GM21576 (cell line): ENCODE data around the gene ACSL4.
"Not testable (repeated sequence)": the region's sequence is repeated elsewhere in the genome, so short reads cannot be mapped to it uniquely, and the experiment has no call there.

Experiments used
- ATAC-seq: cut with Tn5 transposase; IDR thresholded peaks from one replicate; pipeline ENCODE4 v1.9.1; 2021; ENCODE audit warnings: mild to moderate bottlenecking, moderate library complexity; ENCODE audit not compliant: unreplicated experiment

The ACSL4 gene

GRCh38 chrX:109732807-109733612 is at the start of gene ACSL4:
Gene ACSL4 (minus strand): TSS chrX:109733257. CDS start chrX:109683363, 49,894 bp downstream.
- ATAC-seq: peak; percentile 78

DNA sequence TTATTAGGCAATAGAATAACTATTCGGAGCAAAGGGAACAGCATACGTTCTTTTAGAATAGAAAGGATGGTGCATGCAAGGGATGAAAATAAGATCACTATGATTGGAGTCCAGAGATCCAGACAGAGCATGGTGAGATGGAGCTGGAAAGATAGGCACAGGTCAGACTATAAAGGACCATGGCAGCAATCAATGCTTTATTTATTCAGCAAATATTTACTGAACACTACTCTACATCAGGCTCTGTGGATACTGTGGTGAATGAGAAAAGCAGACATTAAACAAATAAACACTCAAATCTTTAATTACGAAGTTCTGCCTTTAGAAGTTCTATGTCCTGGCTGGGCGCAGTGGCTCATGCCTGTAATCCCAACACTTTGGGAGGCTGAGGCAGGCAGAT is 44.7 kb upstream of the ACSL4 start:
- no peak for ATAC-seq

DNA sequence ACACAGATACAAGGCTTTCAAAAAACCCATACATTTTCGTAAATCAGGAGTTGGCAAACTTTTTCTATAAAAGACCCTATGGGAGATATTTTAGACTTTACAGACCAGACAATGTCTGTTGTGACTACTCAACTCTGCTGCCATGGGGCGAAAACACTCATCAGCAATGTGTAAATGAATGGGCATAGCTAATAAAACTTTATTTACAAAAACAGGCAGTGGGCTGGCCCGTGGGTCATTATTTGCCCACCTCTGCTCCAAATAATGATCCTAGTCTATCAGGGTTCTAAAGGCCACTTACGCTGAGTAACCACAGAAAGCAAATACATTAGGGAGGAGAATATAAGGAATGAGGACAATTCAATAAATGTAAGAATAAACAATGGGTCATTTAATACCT is 43.9 kb upstream of the ACSL4 start:
- no peak for ATAC-seq

DNA sequence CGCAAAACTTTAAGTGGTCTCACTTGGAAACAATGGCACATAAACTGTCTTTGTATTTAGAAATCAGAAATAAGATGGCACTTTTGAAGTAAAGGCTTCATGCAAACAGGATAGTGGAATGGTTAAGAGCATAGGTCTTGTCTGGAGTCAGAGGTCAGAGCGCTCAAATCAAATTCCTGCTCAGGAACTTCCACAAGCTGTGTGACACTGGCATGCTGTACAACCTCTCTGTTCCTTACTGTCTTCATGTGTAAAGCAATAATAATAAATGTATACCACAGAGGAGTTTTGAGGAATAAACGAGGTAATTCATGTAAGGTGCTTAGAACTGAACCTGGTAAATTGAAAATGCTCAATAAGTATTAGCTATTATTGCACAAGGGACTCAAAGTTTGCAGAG is 43.4 kb upstream of the ACSL4 start:
- no peak for ATAC-seq

DNA sequence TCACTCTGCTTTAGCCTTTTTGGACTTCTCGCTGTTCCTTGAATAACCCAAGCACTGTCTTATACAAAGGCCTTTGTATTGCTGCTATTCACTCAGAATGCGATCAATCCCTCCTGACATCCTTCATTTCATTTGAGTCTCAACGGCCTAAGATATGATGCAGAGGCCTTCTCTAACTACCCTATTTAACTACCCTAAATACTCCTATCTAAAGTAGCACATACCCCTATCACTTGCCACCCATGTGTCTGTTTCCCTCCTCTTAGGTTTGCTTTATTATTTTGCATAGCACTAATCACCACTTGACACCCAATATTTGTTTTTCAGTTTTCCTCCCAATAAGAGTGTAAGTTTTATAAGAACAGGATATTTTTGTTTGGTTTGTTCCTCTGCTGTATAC is 42.3 kb upstream of the ACSL4 start:
- ATAC-seq: no peak

DNA sequence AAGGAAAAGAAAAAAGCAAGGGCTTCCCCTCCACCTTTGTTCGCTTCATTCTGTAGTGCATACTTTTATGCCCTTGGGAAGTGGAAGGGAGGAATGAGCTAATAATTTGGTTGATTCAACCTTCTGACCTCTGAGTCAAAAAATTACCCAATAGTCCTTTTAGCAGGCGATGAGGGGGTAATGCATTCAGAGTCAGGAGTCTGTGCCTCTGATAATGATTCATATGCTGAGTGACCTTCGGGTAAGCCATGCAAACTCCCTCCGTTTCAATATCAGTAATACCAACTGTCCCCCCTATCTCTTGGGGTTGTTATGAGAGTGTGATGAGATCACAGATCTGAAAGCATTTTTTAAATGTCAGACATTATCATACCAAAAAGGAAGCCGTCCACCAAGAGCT is 41.6 kb upstream of the ACSL4 start:
- ATAC-seq: peak; percentile 94

DNA sequence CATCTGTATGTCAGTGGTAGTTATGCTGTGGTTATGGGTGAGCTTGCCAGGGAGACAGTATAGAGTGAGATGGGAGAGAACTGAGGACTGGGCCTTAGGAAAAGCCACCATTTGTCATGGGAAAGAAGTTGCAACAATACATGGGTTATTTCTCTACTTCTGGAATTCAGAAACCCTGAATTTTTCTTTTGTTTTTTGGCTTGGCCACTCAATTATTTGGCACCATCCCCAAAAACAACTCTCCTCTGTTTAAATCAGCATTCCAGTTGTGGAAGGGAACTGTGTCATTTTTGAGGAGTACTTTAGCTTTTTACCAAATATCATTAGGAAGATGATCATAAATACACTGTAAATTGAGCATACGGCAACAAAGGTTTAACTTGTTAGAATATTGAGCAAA is 41.1 kb upstream of the ACSL4 start:
- no peak for ATAC-seq

GRCh38 chrX:109773374-109773773 is 40.3 kb upstream of the ACSL4 start:
- ATAC-seq: peak; percentile 38

DNA sequence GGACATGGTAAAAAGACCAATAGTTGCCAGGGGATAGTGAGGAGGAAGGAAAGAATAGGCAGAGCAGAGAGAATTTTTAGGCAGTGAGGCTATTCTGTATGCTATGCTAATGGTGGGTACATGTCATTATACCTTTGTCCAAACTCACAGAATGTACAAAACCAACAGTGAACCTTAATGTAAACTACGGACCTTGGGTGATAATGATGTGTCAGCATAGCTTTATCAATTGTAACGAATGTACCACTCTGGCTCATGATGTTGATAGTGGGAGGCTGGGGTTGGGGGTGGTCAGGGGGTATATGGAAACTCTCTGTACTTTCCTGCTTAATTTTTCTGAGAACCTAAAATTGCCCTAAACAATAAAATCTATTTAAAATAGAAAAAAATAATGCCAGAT is 37.7 kb upstream of the ACSL4 start:
- no peak for ATAC-seq

- no peak for ATAC-seq
Measured at GRCh38 chrX:109760922-109761250, 27.8 kb upstream of the ACSL4 start.

DNA sequence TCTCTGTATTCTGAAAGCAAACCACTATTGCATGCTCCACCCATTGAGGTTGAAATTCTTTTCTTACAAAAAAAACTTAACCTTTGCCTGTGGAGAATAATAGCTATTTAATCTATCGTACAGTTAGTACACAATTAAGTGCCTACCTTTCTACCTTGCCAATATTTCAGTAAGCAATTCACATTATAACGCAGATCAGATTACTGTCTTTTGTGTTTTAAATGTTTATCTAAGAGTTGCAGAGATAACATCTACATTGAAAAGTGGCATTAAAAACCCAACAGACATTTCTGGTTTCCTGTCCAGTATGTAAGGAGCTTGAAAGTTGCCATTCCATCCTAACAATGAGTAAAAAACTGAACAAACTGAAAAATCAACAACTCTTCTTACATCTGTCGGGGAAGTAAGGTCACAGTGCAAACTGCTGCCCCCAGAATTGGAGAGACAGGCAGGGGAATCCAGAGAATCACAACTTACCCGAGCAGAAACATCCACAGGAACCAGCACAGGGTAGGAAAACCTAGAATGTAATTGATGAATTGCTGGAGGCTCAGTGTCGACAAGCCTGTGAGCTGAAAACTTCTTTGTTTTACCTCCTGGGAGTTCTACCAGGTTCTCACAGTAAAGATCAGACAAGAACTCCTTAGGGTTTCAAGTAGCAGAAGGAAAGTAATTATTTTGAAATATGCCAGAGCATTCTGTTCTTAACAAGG is 27.3 kb upstream of the ACSL4 start:
- no peak for ATAC-seq

DNA sequence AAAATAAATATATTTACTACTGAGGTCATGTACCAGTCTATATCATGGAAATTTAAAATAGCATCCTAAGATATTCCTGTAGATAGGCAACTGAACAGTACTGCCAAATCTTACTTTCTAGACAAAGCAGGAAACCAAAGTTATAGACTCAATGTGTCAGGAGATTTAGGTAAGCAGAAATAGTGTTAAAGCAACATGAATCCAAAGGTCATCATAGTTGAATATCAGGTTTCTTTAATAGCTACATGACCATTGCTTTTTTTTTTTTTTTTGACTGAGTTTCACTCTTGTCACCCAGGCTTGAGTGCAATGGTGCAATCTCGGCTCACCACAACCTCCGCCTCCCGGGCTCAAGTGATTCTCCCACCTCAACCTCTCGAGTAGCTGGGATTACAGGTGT is 20.2 kb upstream of the ACSL4 start:
- no peak for ATAC-seq

- no peak for ATAC-seq
Measured at GRCh38 chrX:109751698-109752097, 18.6 kb upstream of the ACSL4 start.

GRCh38 chrX:109749207-109749606 is 16.1 kb upstream of the ACSL4 start:
- ATAC-seq: no peak

- ATAC-seq: no peak
Measured at GRCh38 chrX:109747681-109748080, 14.6 kb upstream of the ACSL4 start.

- no peak for ATAC-seq
Measured at GRCh38 chrX:109742722-109743121, 9.7 kb upstream of the ACSL4 start.

- ATAC-seq: not testable (repeated sequence)
Measured at GRCh38 chrX:109740896-109741295, 7.8 kb upstream of the ACSL4 start.

DNA sequence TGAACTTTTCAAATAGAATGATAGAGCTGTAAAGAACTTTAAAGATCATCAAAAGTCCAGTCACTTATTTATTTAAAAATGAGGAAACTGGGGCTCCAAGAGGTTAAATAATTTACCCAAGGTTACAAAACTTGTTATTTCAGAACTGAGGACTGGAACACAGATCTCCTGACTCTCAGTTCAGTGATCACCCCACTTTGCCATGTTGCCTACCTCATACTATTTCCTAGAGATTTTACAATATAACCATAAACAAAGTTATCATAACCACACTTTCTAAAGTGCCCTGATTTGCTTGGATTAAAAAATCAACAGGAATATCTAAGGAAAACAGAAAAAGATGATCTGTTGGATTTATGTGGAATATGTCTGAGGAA is 7.4 kb upstream of the ACSL4 start:
- ATAC-seq: no peak

- no peak for ATAC-seq
Measured at GRCh38 chrX:109739625-109740432, 6.8 kb upstream of the ACSL4 start.

DNA sequence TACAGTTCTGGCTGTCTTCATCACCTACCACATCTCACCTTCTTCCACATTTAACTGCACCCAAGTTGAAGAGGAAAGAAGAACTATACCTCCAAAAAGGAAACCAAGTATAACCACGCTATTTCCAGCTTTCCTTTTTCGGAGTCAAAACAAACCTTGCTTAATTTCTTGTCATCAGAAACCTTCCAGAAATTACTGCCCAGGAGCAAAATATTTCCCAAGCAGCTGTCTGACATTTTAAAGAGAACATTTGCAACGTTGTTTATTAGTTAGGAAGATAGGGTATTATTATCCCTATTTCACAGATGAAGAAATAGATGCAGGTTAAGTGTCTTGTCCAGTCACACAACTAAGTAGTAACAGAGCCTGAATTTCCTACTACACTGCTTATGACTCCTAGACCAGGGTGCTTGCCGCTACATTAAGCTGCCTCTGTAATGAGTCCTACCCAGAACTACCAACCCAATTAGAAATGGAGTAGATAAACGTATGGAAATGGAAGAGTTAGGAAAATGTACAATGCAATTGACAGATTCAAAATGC is 2.2 kb upstream of the ACSL4 start:
- no peak for ATAC-seq

- ATAC-seq: no peak
Measured at GRCh38 chrX:109733613-109734083, 591 bp upstream of the ACSL4 start.
